ENCODE results near the gene TRAT1.

GRCh38 chr3:108863799-108864135 is 41.2 kb downstream of the TRAT1 start:
- TF ChIP-seq POLR2A (IDR thresholded peaks at IDR 0.05) (no peak), CTCF (IDR thresholded peaks at IDR 0.05) (no peak)
